Stimulated activated CD8-positive, alpha-beta memory T cell treated with anti-CD3 and anti-CD28 coated beads, Interleukin-2, amount 100 ng/mL, for 1 hour (primary cell): ENCODE data around the gene RTL1.

Source experiments
- DNase-seq, 2 donors: peaks; one replicate each; pipeline ENCODE4 v3.0.0-alpha.2; 2020; ENCODE audit warnings: low read depth in 2 of 2

RTL1 gene

GRCh38 chr14:100882026-100882967 lies 21.2 kb downstream of the RTL1 start:
- DNase-seq, result no peak

DNA sequence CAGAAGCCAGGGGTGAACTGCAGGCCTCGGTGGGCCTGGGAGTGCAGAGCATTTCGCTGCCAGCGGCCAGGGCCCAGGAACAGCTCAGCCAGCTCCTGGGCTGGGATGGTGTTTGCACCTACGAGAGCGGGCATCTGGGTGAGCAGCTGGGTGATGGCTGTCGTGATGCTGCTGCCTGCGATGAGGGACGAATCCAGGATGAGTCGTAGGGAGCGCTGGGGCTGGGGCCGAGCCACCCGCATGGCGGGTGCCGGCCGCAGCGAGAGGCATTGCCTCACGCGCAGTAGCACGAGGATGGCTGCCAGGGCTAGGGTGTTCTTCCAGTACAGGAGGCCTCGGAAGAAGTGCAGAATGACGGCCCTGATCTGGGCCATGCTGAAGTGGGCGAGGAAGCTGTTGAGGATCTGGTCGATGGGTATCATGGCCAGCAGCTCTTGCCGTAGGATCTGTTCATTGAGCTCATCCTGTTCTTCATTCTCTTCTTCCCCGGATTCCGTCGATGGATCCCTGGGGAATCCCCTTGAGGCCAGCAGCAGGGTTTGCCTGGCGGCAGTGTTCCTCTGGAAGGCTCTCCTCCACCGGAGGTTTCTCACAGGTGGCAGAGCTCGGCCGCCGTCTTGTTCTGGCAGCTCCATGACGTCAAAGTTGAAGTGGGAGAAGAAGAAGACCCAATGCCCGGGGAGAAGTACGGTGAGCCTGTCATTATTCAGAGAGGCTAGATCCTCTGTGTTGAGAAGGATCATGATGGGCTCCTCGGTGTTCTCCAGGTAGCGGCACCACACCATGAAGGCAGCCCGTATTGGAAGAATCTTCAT lies 22.1 kb downstream of the RTL1 start:
- no peak for DNase-seq

- no peak for DNase-seq
Observed at GRCh38 chr14:100880271-100881101, 23.0 kb downstream of the RTL1 start.

- DNase-seq, result no peak
Observed at GRCh38 chr14:100879782-100880181, 23.7 kb downstream of the RTL1 start.

DNA sequence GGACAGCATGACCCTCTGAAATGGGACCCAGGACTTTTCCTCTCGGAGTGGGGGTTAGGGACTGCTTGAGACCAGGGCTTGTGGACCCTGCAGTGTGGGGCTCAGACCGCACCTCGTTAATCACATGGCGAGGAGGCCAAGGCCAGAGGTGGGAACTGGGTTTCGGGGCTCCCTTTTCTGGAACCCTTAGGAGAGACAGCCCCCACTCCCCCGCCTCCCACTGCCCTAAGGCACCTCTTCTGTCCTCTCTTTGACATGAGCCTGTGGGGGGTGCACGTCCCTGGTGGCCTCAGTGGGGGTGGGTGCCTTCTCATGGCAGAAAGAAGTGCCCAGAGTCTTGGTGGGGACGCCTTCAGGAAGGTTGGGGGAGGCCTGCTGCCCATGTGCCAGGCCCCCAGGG lies 24.3 kb downstream of the RTL1 start:
- DNase-seq, result no peak

- DNase-seq, result no peak
Observed at GRCh38 chr14:100878271-100879146, 25.0 kb downstream of the RTL1 start.

DNA sequence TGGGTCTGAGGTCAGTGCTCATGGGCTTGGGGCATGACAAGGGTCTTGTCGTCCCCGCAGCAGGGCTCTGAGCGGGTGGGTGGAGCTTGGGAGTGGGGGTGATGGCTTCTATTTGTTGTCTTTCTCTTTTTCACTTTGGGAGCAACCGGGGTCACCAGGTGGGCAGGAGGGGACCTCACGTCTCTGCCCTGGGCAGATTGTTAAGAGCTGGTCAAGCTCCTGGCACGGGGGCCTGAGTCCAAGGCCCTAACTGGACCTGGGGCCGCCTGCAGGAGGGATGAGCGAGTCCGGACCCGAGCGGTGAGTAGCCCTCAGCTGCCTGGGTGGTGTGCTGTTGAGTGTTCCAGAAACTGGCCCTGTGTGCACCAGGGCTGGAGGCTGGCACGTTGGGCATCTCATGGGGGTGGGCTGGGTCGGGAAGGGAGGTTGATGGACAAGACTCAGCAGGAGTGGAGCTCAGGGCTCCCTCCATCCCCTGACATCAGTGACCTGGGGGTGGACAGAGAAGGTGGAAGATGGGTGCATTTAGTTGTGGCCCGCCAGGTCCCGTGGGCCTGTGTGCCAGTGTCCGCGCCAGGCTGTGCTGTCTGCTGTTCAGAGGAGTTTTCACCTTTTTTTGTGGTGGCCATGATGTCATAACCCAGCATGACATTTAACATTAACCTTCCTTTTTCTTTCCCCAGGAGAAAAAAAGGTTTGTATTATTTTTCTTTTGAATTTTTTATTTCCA lies 27.5 kb downstream of the RTL1 start:
- no peak for DNase-seq

DNA sequence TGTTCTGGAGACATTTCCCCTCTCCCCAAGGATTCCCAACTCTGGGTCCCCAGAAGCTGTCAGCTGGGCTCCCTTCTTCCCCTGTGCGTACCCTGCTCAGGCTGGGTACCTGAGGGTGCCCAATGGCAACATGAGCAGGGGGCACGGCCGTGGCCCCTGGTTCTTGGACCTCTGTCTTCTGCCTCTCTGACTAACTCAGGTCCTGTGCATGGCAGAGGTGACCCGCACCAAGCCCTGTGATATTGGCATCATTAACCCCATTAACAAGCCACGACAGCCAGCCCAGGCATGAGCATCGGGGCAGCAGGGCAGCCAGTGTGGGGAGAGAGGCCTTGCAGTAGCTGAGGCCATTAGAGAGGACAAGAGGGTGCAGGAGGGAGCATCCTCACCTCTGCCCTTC lies 28.4 kb downstream of the RTL1 start:
- DNase-seq, result no peak

DNA sequence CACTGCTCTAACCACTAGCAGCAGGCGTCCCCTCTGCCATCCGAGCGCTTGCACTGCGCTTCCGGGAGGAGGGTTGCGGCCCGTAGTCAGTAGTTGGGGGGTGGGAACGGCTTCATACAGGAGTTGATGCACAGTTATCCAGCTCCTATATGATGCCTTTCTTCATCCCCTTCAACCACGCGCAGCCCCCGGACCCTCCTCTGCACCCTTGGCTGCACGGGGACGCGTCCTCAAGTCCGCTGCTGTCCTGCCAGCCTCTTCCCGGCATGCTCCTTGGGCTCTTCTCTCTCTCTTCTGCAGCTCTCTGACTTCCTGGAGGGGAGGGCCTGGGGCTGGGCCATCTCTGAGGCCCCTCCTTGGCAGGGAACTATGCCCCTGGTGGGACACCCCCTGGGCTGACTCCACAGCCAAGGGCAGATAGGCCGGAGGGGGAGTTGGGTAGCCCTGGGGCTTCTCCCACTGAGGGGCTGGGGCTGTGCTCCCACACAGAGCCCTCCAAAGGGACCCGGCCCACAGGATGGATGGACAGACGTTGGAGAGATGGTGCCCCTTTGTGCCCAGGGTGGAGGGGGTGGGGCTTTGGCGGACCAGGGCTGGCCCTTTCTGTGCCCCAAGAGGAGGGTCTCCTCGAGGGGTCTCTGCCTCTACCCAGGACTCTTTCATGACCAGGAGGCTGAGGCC lies 29.0 kb downstream of the RTL1 start:
- DNase-seq, result no peak

DNA sequence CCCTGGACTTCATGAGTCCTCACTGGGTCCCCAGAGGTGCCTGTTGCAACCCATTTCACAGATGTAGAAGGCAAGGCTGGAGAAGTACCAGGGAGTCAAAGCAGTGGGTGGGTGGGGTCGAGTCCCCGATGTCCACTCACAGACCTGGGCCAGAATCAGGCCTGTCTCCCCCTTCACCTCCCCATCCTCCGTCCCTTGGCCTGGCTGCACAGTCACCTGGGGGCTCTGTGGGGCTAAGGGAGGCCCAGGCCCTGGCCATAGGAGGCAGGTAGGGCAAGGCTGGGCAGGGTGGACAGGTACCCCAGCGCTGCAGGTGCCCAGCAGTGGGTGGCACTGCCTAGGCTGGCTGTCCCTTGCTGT lies 29.5 kb downstream of the RTL1 start:
- no peak for DNase-seq

- DNase-seq, result no peak
Observed at GRCh38 chr14:100873096-100873482, 30.4 kb downstream of the RTL1 start.

GRCh38 chr14:100872259-100873095 lies 31.0 kb downstream of the RTL1 start:
- no peak for DNase-seq

GRCh38 chr14:100871234-100872186 lies 32.0 kb downstream of the RTL1 start:
- DNase-seq, result no peak

- DNase-seq, result no peak
Observed at GRCh38 chr14:100868621-100869370, 34.7 kb downstream of the RTL1 start.

DNA sequence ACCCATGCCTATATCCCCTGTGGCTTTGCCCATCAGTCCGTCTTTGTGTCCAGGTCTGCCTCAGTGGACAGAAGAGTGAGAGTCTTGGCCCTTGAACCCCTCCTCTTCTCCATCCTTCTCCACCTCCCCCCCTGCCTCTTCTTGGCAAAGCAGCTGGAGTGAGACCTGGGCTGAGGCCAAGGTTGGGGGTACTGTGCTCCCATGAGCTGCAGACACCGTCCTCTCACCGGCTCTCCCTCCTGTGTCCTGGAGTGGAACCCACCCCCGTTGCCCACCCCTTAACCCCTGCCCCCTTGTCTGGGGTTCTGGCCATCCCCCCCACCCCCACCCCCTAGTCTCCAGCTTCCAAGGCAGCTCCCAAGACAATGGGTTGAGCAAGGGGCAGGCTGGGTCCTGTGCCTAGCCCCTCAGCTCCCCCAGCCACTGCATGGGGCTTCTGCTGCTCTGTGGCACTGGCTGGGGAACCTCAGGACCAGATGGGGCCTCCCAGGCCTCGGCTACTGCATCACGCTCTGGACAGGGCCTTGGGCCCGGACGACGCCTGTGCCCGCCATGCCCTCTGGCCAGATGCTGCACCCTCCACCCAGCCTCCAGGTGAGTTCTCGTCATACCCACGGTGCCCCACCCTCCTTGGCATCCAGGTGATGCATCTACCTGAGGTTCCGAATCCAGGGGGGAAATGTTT lies 35.7 kb downstream of the RTL1 start:
- no peak for DNase-seq
